CD14-positive monocyte (primary cell): ENCODE data around the gene MAP7. TPM values are rescaled to one million over a fixed set of nuclear protein-coding genes. Genes with fewer than 3 reads are reported as not detected.

Source experiments
- DNase-seq, 3 donors: peaks; one replicate each; pipeline ENCODE4 v3.0.0-alpha.2; 2011 to 2022
- H2AFZ ChIP-seq: 2 replicates; pipeline ENCODE4 v1.6.0; 2012; ENCODE audit warnings: mild to moderate bottlenecking, low read depth, low read length, inconsistent platforms; ENCODE audit not compliant: insufficient read depth, poor library complexity, severe bottlenecking
- H3K27ac ChIP-seq, 2 donors: 1 replicate in 1 of 2; 2 replicates in 1 of 2; pipeline ENCODE4 v1.5.1; 2012 to 2013; ENCODE audit warnings: low read length in 2 of 2, control low read depth in 1 of 2, inconsistent platforms in 1 of 2, low read depth in 1 of 2, mild to moderate bottlenecking in 1 of 2
- H3K27me3 ChIP-seq, 2 donors: one replicate each; pipeline versions ENCODE4 v1.6.0 to v1.6.1; 2011 to 2013; ENCODE audit warnings: low read length in 2 of 2; ENCODE audit not compliant: control insufficient read depth in 2 of 2, insufficient read depth in 2 of 2
- H3K36me3 ChIP-seq, 2 donors: replicated peaks in 1 of 2; 1 replicate in 1 of 2; 2 replicates in 1 of 2; pipeline versions ENCODE4 v1.5.1 to v1.6.1; 2012 to 2013; ENCODE audit warnings: low read length in 2 of 2, control low read depth in 1 of 2, inconsistent platforms in 1 of 2, mild to moderate bottlenecking in 1 of 2; ENCODE audit not compliant: insufficient read depth in 2 of 2, control insufficient read depth in 1 of 2
- H3K4me1 ChIP-seq, 2 donors: 1 replicate in 1 of 2; 2 replicates in 1 of 2; pipeline versions ENCODE4 v1.5.1 to v1.6.1; 2012 to 2013; ENCODE audit warnings: low read length in 2 of 2, control low read depth in 1 of 2, inconsistent platforms in 1 of 2, mild to moderate bottlenecking in 1 of 2, moderate library complexity in 1 of 2; ENCODE audit not compliant: insufficient read depth in 2 of 2, control insufficient read depth in 1 of 2
- H3K4me2 ChIP-seq: replicated peaks from 2 replicates; pipeline ENCODE3; 2012; ENCODE audit warnings: low read length, moderate library complexity, mild to moderate bottlenecking; ENCODE audit not compliant: poor library complexity, severe bottlenecking; ENCODE audit errors: extremely low read depth
- H3K4me3 ChIP-seq, 3 experiments: fragments of 200-600 bp in 1 of 3; sonication (generic) in 1 of 3; replicated peaks in 1 of 3; 1 replicate in 2 of 3; 2 replicates in 1 of 3; pipeline ENCODE4 v1.5.1; 2011 to 2013; ENCODE audit warnings: low read length in 3 of 3, mild to moderate bottlenecking in 3 of 3, control low read depth in 2 of 3, low read depth in 2 of 3, inconsistent platforms in 1 of 3, moderate library complexity in 1 of 3
- H3K79me2 ChIP-seq: 2 replicates; pipeline ENCODE4 v1.6.0; 2012; ENCODE audit warnings: mild to moderate bottlenecking, control low read depth, inconsistent platforms, low read length, moderate library complexity; ENCODE audit not compliant: insufficient read depth
- H3K9ac ChIP-seq: 2 replicates; pipeline ENCODE4 v1.6.0; 2017; ENCODE audit warnings: low read length, mild to moderate bottlenecking; ENCODE audit not compliant: insufficient read depth, poor library complexity, severe bottlenecking
- H3K9me3 ChIP-seq, 2 donors: replicated peaks in 1 of 2; 1 replicate in 1 of 2; 2 replicates in 1 of 2; pipeline versions ENCODE4 v1.5.1 to v1.6.1; 2012 to 2013; ENCODE audit warnings: low read length in 2 of 2, control low read depth in 1 of 2; ENCODE audit not compliant: control insufficient read depth in 1 of 2, insufficient read depth in 1 of 2
- H4K20me1 ChIP-seq: 2 replicates; pipeline ENCODE4 v1.6.0; 2012; ENCODE audit warnings: mild to moderate bottlenecking, low read length, control low read depth, moderate library complexity; ENCODE audit not compliant: insufficient read depth
- H3K27ac Mint-ChIP-seq, 7 donors: one replicate each; pipeline ENCODE4 v1.8.0; 2020; ENCODE audit warnings: mild to moderate bottlenecking in 7 of 7, mixed read lengths in 7 of 7, moderate library complexity in 6 of 7, inconsistent platforms in 2 of 7
- H3K27me3 Mint-ChIP-seq, 3 donors: one replicate each; pipeline ENCODE4 v1.8.0; 2021 to 2022; ENCODE audit warnings: low read depth in 3 of 3, mild to moderate bottlenecking in 3 of 3, mixed read lengths in 3 of 3, moderate library complexity in 3 of 3, inconsistent platforms in 1 of 3
- H3K36me3 Mint-ChIP-seq, 2 donors: one replicate each; pipeline ENCODE4 v1.8.0; 2020; ENCODE audit warnings: mixed read lengths in 2 of 2, inconsistent platforms in 1 of 2, mild to moderate bottlenecking in 1 of 2
- H3K4me1 Mint-ChIP-seq: one replicate; pipeline ENCODE4 v1.8.0; 2020; ENCODE audit warnings: mild to moderate bottlenecking, mixed read lengths
- H3K4me3 Mint-ChIP-seq, 2 donors: one replicate each; pipeline ENCODE4 v1.8.0; 2020; ENCODE audit warnings: mild to moderate bottlenecking in 2 of 2, mixed read lengths in 2 of 2, moderate library complexity in 1 of 2
- H3K9me3 Mint-ChIP-seq, 7 donors: one replicate each; pipeline ENCODE4 v1.8.0; 2020 to 2022; ENCODE audit warnings: mixed read lengths in 7 of 7, mild to moderate bottlenecking in 6 of 7, moderate library complexity in 6 of 7, inconsistent platforms in 2 of 7
- CTCF ChIP-seq: fragments of 200-600 bp; IDR thresholded peaks from one replicate; pipeline ENCODE4 v1.8.0; 2022; ENCODE audit warnings: antibody characterized with exemption, mild to moderate bottlenecking
- WGBS: methylation state at CpG from one replicate; pipeline ENCODE4 v1.1.5; 2013; ENCODE audit warnings: missing lambda C conversion rate; ENCODE audit not compliant: insufficient coverage; 5-methylcytosine and 5-hydroxymethylcytosine counted together
- intact Hi-C, 2 donors: fragments of 100-400 bp; cut with micrococcal nuclease; formaldehyde crosslinking; loops; one replicate each; pipeline versions ENCODE4 v1.15.0 to v1.15.1; 2023
- polyA plus RNA-seq, 3 donors: library from polyadenylated mRNA; depleted of rRNA in 1 of 3; unstranded in 2 of 3; stranded (reverse) in 1 of 3; fragments of 300-500 nt in 2 of 3; fragments of >200 nt in 1 of 3; fragmentation: Illumina TruSeq in 2 of 3; gene quantifications; 1 replicate in 2 of 3; 2 replicates in 1 of 3; pipeline ENCODE4 v1.2.3, GENCODE V29; 2012 to 2021

The MAP7 gene
- polyA plus RNA-seq, 3 donors: 0.67 to 1.6 (median 1.2) TPM

- Histone ChIP-seq H3K27me3 (no peaks in the 10 kb centered on the region), H3K4me3 (no peak overlapping the region), H3K36me3 (no peaks in the 10 kb centered on the region), H3K79me2 (no peaks in the 10 kb centered on the region), H4K20me1 (no peaks in the 10 kb centered on the region), H2AFZ (no peak overlapping the region), H3K4me2 (no peak overlapping the region), H3K4me1 (peaks cover 12 to 19% of the 10 kb centered on the region in 2 donors), H3K27ac (no peak overlapping the region), H3K9me3 (no peaks in the 10 kb centered on the region), H3K9ac (no peak overlapping the region)
- H3K4me3 Mint-ChIP-seq: no peak overlapping the region
- intact Hi-C loops: no loop called here
- H3K27me3 Mint-ChIP-seq: peaks cover 3 to 5% (median 3%) of the 10 kb centered on the region in 3 donors
- no peaks in the 10 kb centered on the region for H3K9me3 Mint-ChIP-seq
- H3K4me1 Mint-ChIP-seq: peaks cover 20% of the 10 kb centered on the region
- H3K27ac Mint-ChIP-seq: no peak overlapping the region
- DNase-seq: no peak
- TF ChIP-seq CTCF: no peak
- no peaks in the 10 kb centered on the region for H3K36me3 Mint-ChIP-seq
- no CpG with 5 or more reads among the region's 3 CpGs for WGBS
Measured at GRCh38 chr6:136522636-136523035, 27.6 kb downstream of the MAP7 start.

GRCh38 chr6:136521911-136522310 is 28.3 kb downstream of the MAP7 start:
- Histone ChIP-seq H3K4me1 (peaks cover 12 to 19% of the 10 kb centered on the region in 2 donors), H2AFZ (no peak overlapping the region), H3K9ac (no peak overlapping the region), H4K20me1 (no peaks in the 10 kb centered on the region), H3K27me3 (no peaks in the 10 kb centered on the region), H3K4me3 (no peak overlapping the region), H3K4me2 (no peak overlapping the region), H3K9me3 (no peaks in the 10 kb centered on the region), H3K36me3 (no peaks in the 10 kb centered on the region), H3K79me2 (no peaks in the 10 kb centered on the region), H3K27ac (no peak overlapping the region)
- no peak overlapping the region for H3K4me3 Mint-ChIP-seq
- H3K27me3 Mint-ChIP-seq: peaks cover 3 to 5% (median 3%) of the 10 kb centered on the region in 3 donors
- intact Hi-C loops: no loop called here
- H3K4me1 Mint-ChIP-seq: peaks cover 20% of the 10 kb centered on the region
- WGBS: 100% methylated on average over 1 of the region's 4 CpGs
- no peak for DNase-seq
- H3K36me3 Mint-ChIP-seq: no peaks in the 10 kb centered on the region
- H3K9me3 Mint-ChIP-seq: no peaks in the 10 kb centered on the region
- no peak for TF ChIP-seq CTCF
- H3K27ac Mint-ChIP-seq: no peak overlapping the region
